WTC11 (cell line): ENCODE results near the gene BCL7A. TPM values are rescaled to one million over a fixed set of nuclear protein-coding genes. Genes with fewer than 3 reads are reported as not detected.

Experiments
- ATAC-seq: fragments of 200-7000 bp; cut with Tn5 transposase; 2 replicates; pipeline ENCODE4 v1.10.0; 2021; ENCODE audit warnings: mild to moderate bottlenecking, moderate library complexity
- CTCF ChIA-PET: fragments of 300-600 bp; sonication (Branson Sonifier 250); formaldehyde crosslinking; loops from one replicate; lab custom pipeline; 2021; ENCODE audit warnings: antibody characterized with exemption; lab: Charles Lee
- POLR2A ChIA-PET: fragments of 350-600 bp; sonication (Branson Sonifier 250); formaldehyde crosslinking; loops from one replicate; lab custom pipeline; 2021; ENCODE audit warnings: antibody characterized with exemption; lab: Charles Lee
- DNase-seq: peaks from one replicate; pipeline ENCODE4 v3.0.0; 2021; ENCODE audit warnings: low spot score
- H3K27ac Mint-ChIP-seq: 2 replicates; pipeline ENCODE4 v1.8.0; 2021; ENCODE audit warnings: mixed read lengths
- H3K27me3 Mint-ChIP-seq: 2 replicates; pipeline ENCODE4 v1.8.0; 2021; ENCODE audit warnings: low read depth, mild to moderate bottlenecking, moderate library complexity, mixed read lengths
- H3K36me3 Mint-ChIP-seq: 2 replicates; pipeline ENCODE4 v1.8.0; 2021; ENCODE audit warnings: mixed read lengths
- H3K4me1 Mint-ChIP-seq: 2 replicates; pipeline ENCODE4 v1.8.0; 2022; ENCODE audit warnings: mixed read lengths
- H3K4me3 Mint-ChIP-seq: 2 replicates; pipeline ENCODE4 v1.8.0; 2021; ENCODE audit warnings: mild to moderate bottlenecking, moderate library complexity, mixed read lengths
- H3K9me3 Mint-ChIP-seq: 2 replicates; pipeline ENCODE4 v1.8.0; 2021; ENCODE audit warnings: mixed read lengths
- AFF4 ChIP-seq: sonication (generic); formaldehyde crosslinking; IDR thresholded peaks from 2 replicates; pipeline ENCODE4 v1.8.1; 2023; ENCODE audit warnings: mild to moderate bottlenecking, missing genetic modification reagents, borderline replicate concordance
- ATF3 ChIP-seq: sonication (generic); formaldehyde crosslinking; conservative IDR thresholded peaks from 2 replicates; pipeline ENCODE4 v1.8.1; 2022; ENCODE audit warnings: mild to moderate bottlenecking, missing genetic modification reagents
- E2F1 ChIP-seq: sonication (generic); formaldehyde crosslinking; IDR thresholded peaks from 2 replicates; pipeline ENCODE4 v1.8.0; 2022; ENCODE audit warnings: mild to moderate bottlenecking, missing genetic modification reagents
- E2F5 ChIP-seq: sonication (generic); formaldehyde crosslinking; IDR thresholded peaks from 2 replicates; pipeline ENCODE4 v1.8.1; 2022; ENCODE audit warnings: mild to moderate bottlenecking, moderate library complexity, missing genetic modification reagents
- GABPB1 ChIP-seq: sonication (generic); formaldehyde crosslinking; IDR thresholded peaks from 2 replicates; pipeline ENCODE4 v1.8.1; 2023; ENCODE audit warnings: mild to moderate bottlenecking, missing genetic modification reagents
- HMGXB4 ChIP-seq: sonication (generic); formaldehyde crosslinking; IDR thresholded peaks from 2 replicates; pipeline ENCODE4 v1.8.1; 2023; ENCODE audit warnings: mild to moderate bottlenecking, moderate library complexity, missing genetic modification reagents
- IRF1 ChIP-seq: sonication (generic); formaldehyde crosslinking; IDR thresholded peaks from 2 replicates; pipeline ENCODE4 v1.8.0; 2023; ENCODE audit warnings: missing genetic modification reagents
- MAX ChIP-seq: sonication (generic); formaldehyde crosslinking; IDR thresholded peaks from 2 replicates; pipeline ENCODE4 v1.8.0; 2022; ENCODE audit warnings: mild to moderate bottlenecking, missing genetic modification reagents
- NFE2L1 ChIP-seq: sonication (generic); formaldehyde crosslinking; IDR thresholded peaks from 2 replicates; pipeline ENCODE4 v1.8.1; 2023; ENCODE audit warnings: missing genetic modification reagents
- NR3C1 ChIP-seq: sonication (generic); formaldehyde crosslinking; conservative IDR thresholded peaks from 2 replicates; pipeline ENCODE4 v1.8.1; 2023; ENCODE audit warnings: low read depth, mild to moderate bottlenecking, missing genetic modification reagents
- RELA ChIP-seq: sonication (generic); formaldehyde crosslinking; IDR thresholded peaks from 2 replicates; pipeline ENCODE4 v1.8.1; 2022; ENCODE audit warnings: missing genetic modification reagents, mild to moderate bottlenecking, borderline replicate concordance
- ZBTB43 ChIP-seq: sonication (generic); formaldehyde crosslinking; IDR thresholded peaks from 2 replicates; pipeline ENCODE4 v1.8.1; 2023; ENCODE audit warnings: mild to moderate bottlenecking, missing genetic modification reagents
- ZNF281 ChIP-seq: sonication (generic); formaldehyde crosslinking; IDR thresholded peaks from 2 replicates; pipeline ENCODE4 v1.8.0; 2023; ENCODE audit warnings: mild to moderate bottlenecking, missing genetic modification reagents
- total RNA-seq: library from RNA; stranded (reverse); gene quantifications from 3 replicates; pipeline ENCODE4 v1.2.3, GENCODE V29; 2021

The BCL7A gene
- total RNA-seq, 1 experiment from 2014 or later: 19.7 TPM

- peak; percentile 47 for DNase-seq
- peak overlapping the region; percentile 75 for H3K4me3 Mint-ChIP-seq
- H3K36me3 Mint-ChIP-seq: no peaks in the 10 kb centered on the region; the same call in 1 of the 2 replicates
- TF ChIP-seq E2F1 (no peak), ZNF281 (CRISPR knock-in tag) (no peak), RELA (CRISPR knock-in tag) (no peak), ZBTB43 (0 out of 2 replicates have a peak, but pooled peaks have one; percentile 26), NFE2L1 (CRISPR knock-in tag) (0 out of 2 replicates have a peak, but pooled peaks have one; percentile 28)
- peaks cover 6% of the 10 kb centered on the region; the same call in 1 of the 2 replicates for H3K9me3 Mint-ChIP-seq
- no peak overlapping the region for H3K27ac Mint-ChIP-seq
- CTCF ChIA-PET: interaction anchor here (0.6 to 2.8 kb wide), 3 partner anchors 105 to 337 kb away, joined by 3 to 23 read pairs (median 5); partner anchors contain the start of genes CFAP251 and RHOF
- H3K27me3 Mint-ChIP-seq: peaks cover 37% of the 10 kb centered on the region
- POLR2A ChIA-PET: no interaction called here
- ATAC-seq: peak; percentile 6; the same call in 1 of the 2 replicates
- H3K4me1 Mint-ChIP-seq: peaks cover 21% of the 10 kb centered on the region
Measured at GRCh38 chr12:122022393-122023338, 982 bp downstream of the BCL7A start.

GRCh38 chr12:122023339-122024131, 1.9 kb downstream of the BCL7A start:
- ATAC-seq: peak; percentile 7; the same call in 1 of the 2 replicates
- Mint-ChIP-seq H3K4me1 (peaks cover 24% of the 10 kb centered on the region), H3K4me3 (peak overlapping the region; percentile 75), H3K27me3 (peaks cover 36% of the 10 kb centered on the region), H3K27ac (no peak overlapping the region), H3K9me3 (peaks cover 1% of the 10 kb centered on the region; the same call in 1 of the 2 replicates), H3K36me3 (no peaks in the 10 kb centered on the region)
- TF ChIP-seq GABPB1 (CRISPR knock-in tag): peak; percentile 10; the same call in 1 of the 2 replicates
- TF ChIP-seq NR3C1 (CRISPR knock-in tag): no peak
- no peak for TF ChIP-seq ATF3
- TF ChIP-seq IRF1 (CRISPR knock-in tag): no peak
- peak; percentile 30; the same call in 1 of the 2 replicates for TF ChIP-seq MAX
- TF ChIP-seq E2F5: no peak
- peak; percentile 49; the same call in 1 of the 2 replicates for TF ChIP-seq HMGXB4
- TF ChIP-seq AFF4: no peak
- CTCF ChIA-PET: interaction anchor here (0.9 to 3.2 kb wide), 4 partner anchors 105 to 229 kb away, joined by 4 to 23 read pairs (median 8); partner anchors contain the start of genes CFAP251 and RHOF
- POLR2A ChIA-PET: no interaction called here
- peak; percentile 44 for DNase-seq
